Vagina (tissue), 2 donors: Measurements from ENCODE around the gene TMCC2. TPM values are rescaled to one million over a fixed set of nuclear protein-coding genes. Genes with fewer than 3 reads are reported as not detected.
A peak's percentile ranks its signal among the peaks of the same experiment; 100 is the strongest.

Experiments
- DNase-seq, 2 donors: peaks; one replicate each; pipeline ENCODE4 v3.0.0-alpha.2; 2017; ENCODE audit errors: extremely low spot score in 2 of 2
- H3K27ac ChIP-seq: fragments of 200-600 bp; sonication (generic); one replicate; pipeline ENCODE4 v1.5.1; 2019
- H3K27me3 ChIP-seq: fragments of 200-600 bp; sonication (generic); one replicate; pipeline ENCODE4 v1.5.1; 2019
- H3K36me3 ChIP-seq, 2 donors: fragments of 200-600 bp; sonication (generic); one replicate each; pipeline ENCODE4 v1.5.1; 2017 to 2019
- H3K4me1 ChIP-seq: fragments of 200-600 bp; sonication (generic); one replicate; pipeline ENCODE4 v1.5.1; 2019
- H3K4me3 ChIP-seq, 2 donors: fragments of 200-600 bp; sonication (generic); 1 replicate in 1 of 2; 2 replicates in 1 of 2; pipeline ENCODE4 v1.5.1; 2016 to 2019
- H3K9me3 ChIP-seq: fragments of 200-600 bp; sonication (generic); one replicate; pipeline ENCODE4 v1.5.1; 2019
- CTCF ChIP-seq, 3 experiments: fragments of 450-650 bp in 2 of 3; fragments of 200-600 bp in 1 of 3; sonication (generic) in 1 of 3; IDR thresholded peaks; one replicate each; pipeline ENCODE4 v1.5.1; 2017 to 2019; ENCODE audit warnings: antibody characterized with exemption in 3 of 3, mild to moderate bottlenecking in 2 of 3, moderate library complexity in 2 of 3
- POLR2A ChIP-seq, 2 donors: fragments of 450-650 bp; IDR thresholded peaks; one replicate each; pipeline ENCODE4 v1.6.1; 2017; ENCODE audit warnings: antibody characterized with exemption in 2 of 2, mild to moderate bottlenecking in 2 of 2, moderate library complexity in 2 of 2
- POLR2AphosphoS5 ChIP-seq, 2 donors: sonication (generic); formaldehyde crosslinking; IDR thresholded peaks; one replicate each; pipeline ENCODE4 v1.9.0; 2017; ENCODE audit warnings: antibody characterized with exemption in 2 of 2, mild to moderate bottlenecking in 2 of 2, low read depth in 1 of 2; ENCODE audit not compliant: insufficient read depth in 1 of 2
- intact Hi-C: fragments of 100-400 bp; cut with DNase I; formaldehyde crosslinking; loops from one replicate; pipeline ENCODE4 v1.15.1; 2023
- total RNA-seq: library from RNA; depleted of rRNA; stranded (reverse); fragments of >200 nt; gene quantifications from one replicate; pipeline ENCODE4 v1.2.3, GENCODE V29; 2016

Gene TMCC2
- total RNA-seq, 1 donor from 2014 or later: 4.9 TPM

GRCh38 chr1:205224736-205225135 lies 3.0 kb upstream of the TMCC2 start:
- Histone ChIP-seq H3K27me3 (no peaks in the 10 kb centered on the region), H3K4me3 (no peak overlapping the region), H3K36me3 (no peaks in the 10 kb centered on the region), H3K9me3 (no peaks in the 10 kb centered on the region), H3K4me1 (peaks cover 25% of the 10 kb centered on the region), H3K27ac (no peak overlapping the region)
- TF ChIP-seq POLR2AphosphoS5 (IDR thresholded peaks at IDR 0.05; ENCODE audit: insufficient read depth in 1 of 2, low read depth in 1 of 2): no peak
- no peak for TF ChIP-seq POLR2A (IDR thresholded peaks at IDR 0.05)
- TF ChIP-seq CTCF (IDR thresholded peaks at IDR 0.05): no peak
- no peak for DNase-seq
- intact Hi-C loops: no loop called here

- H3K4me3 ChIP-seq: no peak overlapping the region
- TF ChIP-seq POLR2AphosphoS5 (IDR thresholded peaks at IDR 0.05; ENCODE audit: insufficient read depth in 1 of 2, low read depth in 1 of 2) (no peak), POLR2A (IDR thresholded peaks at IDR 0.05) (no peak), CTCF (IDR thresholded peaks at IDR 0.05) (no peak)
- H3K9me3 ChIP-seq: no peaks in the 10 kb centered on the region
- H3K36me3 ChIP-seq: no peaks in the 10 kb centered on the region
- no peak for DNase-seq
- H3K27ac ChIP-seq: no peak overlapping the region
- no peaks in the 10 kb centered on the region for H3K27me3 ChIP-seq
- intact Hi-C loops: no loop called here
- H3K4me1 ChIP-seq: peaks cover 33% of the 10 kb centered on the region
Measured at GRCh38 chr1:205225901-205226765, 1.6 kb upstream of the TMCC2 start.

GRCh38 chr1:205226868-205227583 lies 720 bp upstream of the TMCC2 start:
- no peaks in the 10 kb centered on the region for H3K36me3 ChIP-seq
- intact Hi-C loops: no loop called here
- H3K27ac ChIP-seq: no peak overlapping the region
- H3K4me3 ChIP-seq: peak overlapping the region; percentile 57 to 62
- peaks cover 33% of the 10 kb centered on the region for H3K4me1 ChIP-seq
- H3K27me3 ChIP-seq: no peaks in the 10 kb centered on the region
- no peak for DNase-seq
- TF ChIP-seq POLR2A (IDR thresholded peaks at IDR 0.05): no peak
- no peak for TF ChIP-seq CTCF (IDR thresholded peaks at IDR 0.05)
- no peak for TF ChIP-seq POLR2AphosphoS5 (IDR thresholded peaks at IDR 0.05; ENCODE audit: insufficient read depth in 1 of 2, low read depth in 1 of 2)
- H3K9me3 ChIP-seq: no peaks in the 10 kb centered on the region

GRCh38 chr1:205228093-205228521 lies 361 bp downstream of the TMCC2 start:
- H3K36me3 ChIP-seq: no peaks in the 10 kb centered on the region
- peak overlapping the region; percentile 50 for H3K27ac ChIP-seq
- intact Hi-C loops: no loop called here
- no peaks in the 10 kb centered on the region for H3K9me3 ChIP-seq
- peaks cover 33% of the 10 kb centered on the region for H3K4me1 ChIP-seq
- no peak for DNase-seq
- H3K4me3 ChIP-seq: peak overlapping the region; percentile 57 to 62
- TF ChIP-seq POLR2AphosphoS5 (IDR thresholded peaks at IDR 0.05; ENCODE audit: insufficient read depth in 1 of 2, low read depth in 1 of 2) (no peak), CTCF (IDR thresholded peaks at IDR 0.05) (no peak), POLR2A (IDR thresholded peaks at IDR 0.05) (no peak)
- no peaks in the 10 kb centered on the region for H3K27me3 ChIP-seq
